HepG2 (cell line): ENCODE results near the gene SCAF8. TPM values are rescaled to one million over a fixed set of nuclear protein-coding genes. Genes with fewer than 3 reads are reported as not detected.

Experiments
- HIVEP1 ChIP-seq: sonication (generic); formaldehyde crosslinking; IDR thresholded peaks from 2 replicates; pipeline ENCODE4 v1.4.0; 2020; ENCODE audit warnings: mild to moderate bottlenecking, missing genetic modification reagents
- NFKBIZ ChIP-seq: IDR thresholded peaks from 2 replicates; pipeline ENCODE4 v1.6.1; 2018; ENCODE audit warnings: missing genetic modification reagents, missing compliant biosample characterization
- PRPF4 ChIP-seq: fragments of 200-400 bp; formaldehyde crosslinking; IDR thresholded peaks from 2 replicates; pipeline ENCODE4 v1.6.1; 2016; ENCODE audit warnings: low read length, low read depth; ENCODE audit not compliant: poor library complexity, severe bottlenecking
- RAD21 ChIP-seq: fragments of 450-650 bp; formaldehyde crosslinking; IDR thresholded peaks from 2 replicates; pipeline ENCODE4 v1.5.0; 2020; ENCODE audit warnings: mild to moderate bottlenecking
- RBFOX2 ChIP-seq: fragments of 200-400 bp; formaldehyde crosslinking; IDR thresholded peaks from 2 replicates; pipeline ENCODE4 v1.6.1; 2017; ENCODE audit warnings: low read depth, mild to moderate bottlenecking, low read length
- XBP1 ChIP-seq: sonication (generic); formaldehyde crosslinking; IDR thresholded peaks from 2 replicates; pipeline ENCODE4 v1.5.0; 2020; ENCODE audit warnings: missing genetic modification reagents
- ZNF205 ChIP-seq: IDR thresholded peaks from 2 replicates; pipeline ENCODE4 v1.6.1; 2018; ENCODE audit warnings: missing biosample characterization, missing genetic modification reagents
- ZNF569 ChIP-seq: sonication (generic); formaldehyde crosslinking; IDR thresholded peaks from 2 replicates; pipeline ENCODE4 v1.5.0; 2020; ENCODE audit warnings: mild to moderate bottlenecking, missing genetic modification reagents, moderate library complexity, borderline replicate concordance
- ZNF790 ChIP-seq: sonication (generic); formaldehyde crosslinking; IDR thresholded peaks from 2 replicates; pipeline ENCODE4 v1.8.0; 2022; ENCODE audit warnings: missing genetic modification reagents, mild to moderate bottlenecking, borderline replicate concordance
- polyA plus RNA-seq, 8 experiments: library from polyadenylated mRNA; depleted of rRNA in 3 of 8; stranded (reverse) in 7 of 8; unstranded in 1 of 8; fragments of >200 nt; fragmentation: Illumina TruSeq in 4 of 8; extraction: Trizol in 4 of 8; gene quantifications; 2 replicates each; pipeline versions ENCODE4 v1.2.1 to v1.2.3, GENCODE V29; 2011 to 2016; ENCODE audit warnings: low read depth in 4 of 8, missing spikeins in 1 of 8, mixed read lengths in 1 of 8; ENCODE audit not compliant: insufficient read depth in 1 of 8
- total RNA-seq, 5 experiments: library from RNA; depleted of rRNA; stranded (reverse); fragments of >200 nt; fragmentation: Illumina TruSeq; extraction: Trizol; gene quantifications; 2 replicates each; pipeline ENCODE4 v1.2.3, GENCODE V29; 2016; ENCODE audit warnings: low read depth in 1 of 5
- TF ChIP-seq, protein P1 (sequence below): sonication (generic); formaldehyde crosslinking; IDR thresholded peaks from 2 replicates; pipeline ENCODE4 v1.4.0; 2020; ENCODE audit warnings: mild to moderate bottlenecking, missing genetic modification reagents
- TF ChIP-seq, protein P2 (sequence below): sonication (generic); formaldehyde crosslinking; IDR thresholded peaks from 2 replicates; pipeline ENCODE4 v1.5.0; 2020; ENCODE audit warnings: mild to moderate bottlenecking, missing genetic modification reagents, moderate library complexity
- TF ChIP-seq, protein P3 (sequence below): sonication (generic); formaldehyde crosslinking; IDR thresholded peaks from 2 replicates; pipeline ENCODE4 v1.8.1; 2023; ENCODE audit warnings: mild to moderate bottlenecking, missing genetic modification reagents
- TF ChIP-seq, protein P4 (sequence below): sonication (generic); formaldehyde crosslinking; IDR thresholded peaks from 2 replicates; pipeline ENCODE4 v1.5.0; 2020; ENCODE audit warnings: missing genetic modification reagents, mild to moderate bottlenecking, borderline replicate concordance
- TF ChIP-seq, protein P5 (sequence below): IDR thresholded peaks from 2 replicates; pipeline ENCODE4 v1.6.1; 2016; ENCODE audit warnings: low read depth, control low read depth
- TF ChIP-seq, protein P6 (sequence below): sonication (generic); formaldehyde crosslinking; IDR thresholded peaks from 2 replicates; pipeline ENCODE4 v1.8.1; 2023; ENCODE audit warnings: mild to moderate bottlenecking, missing genetic modification reagents
- TF ChIP-seq, protein P7 (sequence below): IDR thresholded peaks from 2 replicates; pipeline ENCODE4 v1.6.1; 2016; ENCODE audit warnings: mild to moderate bottlenecking, missing biosample characterization, missing genetic modification reagents
- TF ChIP-seq, protein P8 (sequence below): sonication (generic); formaldehyde crosslinking; IDR thresholded peaks from 2 replicates; pipeline ENCODE4 v1.5.1; 2020; ENCODE audit warnings: mild to moderate bottlenecking, moderate library complexity, missing genetic modification reagents

SCAF8 gene
- total and polyA plus RNA-seq, 2 of the 13 experiments (the other 11 are each of a cell fraction or from before 2014, with no cell fraction given): 15.3 to 40.8 TPM

DNA sequence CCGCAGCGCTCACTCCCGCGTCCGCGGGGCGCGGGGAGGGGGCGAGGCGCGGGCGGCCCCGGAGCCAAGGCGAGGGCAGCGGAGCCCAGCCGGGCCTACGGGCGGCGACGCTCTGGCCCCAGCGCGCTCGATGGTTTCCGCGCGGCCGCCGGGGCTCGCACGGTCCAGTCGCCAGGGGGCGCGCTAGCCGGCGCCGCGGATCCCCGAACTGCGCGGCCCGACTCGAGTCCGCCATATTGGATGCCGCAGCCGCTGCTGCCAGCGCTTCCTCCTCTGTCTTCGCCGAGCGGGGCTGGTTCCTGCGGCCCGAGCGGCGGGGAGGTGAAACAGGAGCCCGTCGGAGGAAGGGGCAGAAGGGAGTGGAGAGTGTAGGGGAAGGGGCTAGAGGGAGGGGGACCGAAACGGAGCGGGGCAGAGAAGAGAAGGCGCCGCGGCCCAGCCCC lies at the start of gene SCAF8 (continued):
- TF ChIP-seq HIVEP1 (no peak; the same call in 1 of the 2 replicates), ZNF205 (CRISPR knock-in tag) (no peak), PRPF4 (no peak), XBP1 (CRISPR knock-in tag) (no peak), ZNF569 (no peak), RBFOX2 (peak; percentile 92), NFKBIZ (no peak), RAD21 (peak; percentile 88), ZNF790 (CRISPR knock-in tag) (no peak)
- TF ChIP-seq, protein P1, sequence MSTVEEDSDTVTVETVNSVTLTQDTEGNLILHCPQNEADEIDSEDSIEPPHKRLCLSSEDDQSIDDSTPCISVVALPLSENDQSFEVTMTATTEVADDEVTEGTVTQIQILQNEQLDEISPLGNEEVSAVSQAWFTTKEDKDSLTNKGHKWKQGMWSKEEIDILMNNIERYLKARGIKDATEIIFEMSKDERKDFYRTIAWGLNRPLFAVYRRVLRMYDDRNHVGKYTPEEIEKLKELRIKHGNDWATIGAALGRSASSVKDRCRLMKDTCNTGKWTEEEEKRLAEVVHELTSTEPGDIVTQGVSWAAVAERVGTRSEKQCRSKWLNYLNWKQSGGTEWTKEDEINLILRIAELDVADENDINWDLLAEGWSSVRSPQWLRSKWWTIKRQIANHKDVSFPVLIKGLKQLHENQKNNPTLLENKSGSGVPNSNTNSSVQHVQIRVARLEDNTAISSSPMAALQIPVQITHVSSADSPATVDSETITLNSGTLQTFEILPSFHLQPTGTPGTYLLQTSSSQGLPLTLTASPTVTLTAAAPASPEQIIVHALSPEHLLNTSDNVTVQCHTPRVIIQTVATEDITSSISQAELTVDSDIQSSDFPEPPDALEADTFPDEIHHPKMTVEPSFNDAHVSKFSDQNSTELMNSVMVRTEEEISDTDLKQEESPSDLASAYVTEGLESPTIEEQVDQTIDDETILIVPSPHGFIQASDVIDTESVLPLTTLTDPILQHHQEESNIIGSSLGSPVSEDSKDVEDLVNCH: no peak
- TF ChIP-seq, protein P2, sequence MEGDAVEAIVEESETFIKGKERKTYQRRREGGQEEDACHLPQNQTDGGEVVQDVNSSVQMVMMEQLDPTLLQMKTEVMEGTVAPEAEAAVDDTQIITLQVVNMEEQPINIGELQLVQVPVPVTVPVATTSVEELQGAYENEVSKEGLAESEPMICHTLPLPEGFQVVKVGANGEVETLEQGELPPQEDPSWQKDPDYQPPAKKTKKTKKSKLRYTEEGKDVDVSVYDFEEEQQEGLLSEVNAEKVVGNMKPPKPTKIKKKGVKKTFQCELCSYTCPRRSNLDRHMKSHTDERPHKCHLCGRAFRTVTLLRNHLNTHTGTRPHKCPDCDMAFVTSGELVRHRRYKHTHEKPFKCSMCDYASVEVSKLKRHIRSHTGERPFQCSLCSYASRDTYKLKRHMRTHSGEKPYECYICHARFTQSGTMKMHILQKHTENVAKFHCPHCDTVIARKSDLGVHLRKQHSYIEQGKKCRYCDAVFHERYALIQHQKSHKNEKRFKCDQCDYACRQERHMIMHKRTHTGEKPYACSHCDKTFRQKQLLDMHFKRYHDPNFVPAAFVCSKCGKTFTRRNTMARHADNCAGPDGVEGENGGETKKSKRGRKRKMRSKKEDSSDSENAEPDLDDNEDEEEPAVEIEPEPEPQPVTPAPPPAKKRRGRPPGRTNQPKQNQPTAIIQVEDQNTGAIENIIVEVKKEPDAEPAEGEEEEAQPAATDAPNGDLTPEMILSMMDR (CRISPR knock-in tag): peak; percentile 86
- TF ChIP-seq, protein P3, sequence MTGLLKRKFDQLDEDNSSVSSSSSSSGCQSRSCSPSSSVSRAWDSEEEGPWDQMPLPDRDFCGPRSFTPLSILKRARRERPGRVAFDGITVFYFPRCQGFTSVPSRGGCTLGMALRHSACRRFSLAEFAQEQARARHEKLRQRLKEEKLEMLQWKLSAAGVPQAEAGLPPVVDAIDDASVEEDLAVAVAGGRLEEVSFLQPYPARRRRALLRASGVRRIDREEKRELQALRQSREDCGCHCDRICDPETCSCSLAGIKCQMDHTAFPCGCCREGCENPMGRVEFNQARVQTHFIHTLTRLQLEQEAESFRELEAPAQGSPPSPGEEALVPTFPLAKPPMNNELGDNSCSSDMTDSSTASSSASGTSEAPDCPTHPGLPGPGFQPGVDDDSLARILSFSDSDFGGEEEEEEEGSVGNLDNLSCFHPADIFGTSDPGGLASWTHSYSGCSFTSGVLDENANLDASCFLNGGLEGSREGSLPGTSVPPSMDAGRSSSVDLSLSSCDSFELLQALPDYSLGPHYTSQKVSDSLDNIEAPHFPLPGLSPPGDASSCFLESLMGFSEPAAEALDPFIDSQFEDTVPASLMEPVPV (CRISPR knock-in tag): 0 out of 2 replicates have a peak, but pooled peaks have one; percentile 24
- TF ChIP-seq, protein P4, sequence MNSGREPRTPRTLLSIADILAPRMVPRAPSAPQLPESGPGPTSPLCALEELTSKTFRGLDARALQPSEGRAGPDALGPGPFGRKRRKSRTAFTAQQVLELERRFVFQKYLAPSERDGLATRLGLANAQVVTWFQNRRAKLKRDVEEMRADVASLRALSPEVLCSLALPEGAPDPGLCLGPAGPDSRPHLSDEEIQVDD: peak; percentile 28; the same call in 1 of the 2 replicates
- TF ChIP-seq, protein P5, sequence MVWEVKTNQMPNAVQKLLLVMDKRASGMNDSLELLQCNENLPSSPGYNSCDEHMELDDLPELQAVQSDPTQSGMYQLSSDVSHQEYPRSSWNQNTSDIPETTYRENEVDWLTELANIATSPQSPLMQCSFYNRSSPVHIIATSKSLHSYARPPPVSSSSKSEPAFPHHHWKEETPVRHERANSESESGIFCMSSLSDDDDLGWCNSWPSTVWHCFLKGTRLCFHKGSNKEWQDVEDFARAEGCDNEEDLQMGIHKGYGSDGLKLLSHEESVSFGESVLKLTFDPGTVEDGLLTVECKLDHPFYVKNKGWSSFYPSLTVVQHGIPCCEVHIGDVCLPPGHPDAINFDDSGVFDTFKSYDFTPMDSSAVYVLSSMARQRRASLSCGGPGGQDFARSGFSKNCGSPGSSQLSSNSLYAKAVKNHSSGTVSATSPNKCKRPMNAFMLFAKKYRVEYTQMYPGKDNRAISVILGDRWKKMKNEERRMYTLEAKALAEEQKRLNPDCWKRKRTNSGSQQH: 0 out of 2 replicates have a peak, but pooled peaks have one; percentile 34
- TF ChIP-seq, protein P6, sequence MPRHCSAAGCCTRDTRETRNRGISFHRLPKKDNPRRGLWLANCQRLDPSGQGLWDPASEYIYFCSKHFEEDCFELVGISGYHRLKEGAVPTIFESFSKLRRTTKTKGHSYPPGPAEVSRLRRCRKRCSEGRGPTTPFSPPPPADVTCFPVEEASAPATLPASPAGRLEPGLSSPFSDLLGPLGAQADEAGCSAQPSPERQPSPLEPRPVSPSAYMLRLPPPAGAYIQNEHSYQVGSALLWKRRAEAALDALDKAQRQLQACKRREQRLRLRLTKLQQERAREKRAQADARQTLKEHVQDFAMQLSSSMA: no peak
- TF ChIP-seq, protein P7, sequence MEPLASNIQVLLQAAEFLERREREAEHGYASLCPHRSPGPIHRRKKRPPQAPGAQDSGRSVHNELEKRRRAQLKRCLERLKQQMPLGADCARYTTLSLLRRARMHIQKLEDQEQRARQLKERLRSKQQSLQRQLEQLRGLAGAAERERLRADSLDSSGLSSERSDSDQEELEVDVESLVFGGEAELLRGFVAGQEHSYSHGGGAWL: no peak; the same call in none of the 2 replicates
- TF ChIP-seq, protein P8, sequence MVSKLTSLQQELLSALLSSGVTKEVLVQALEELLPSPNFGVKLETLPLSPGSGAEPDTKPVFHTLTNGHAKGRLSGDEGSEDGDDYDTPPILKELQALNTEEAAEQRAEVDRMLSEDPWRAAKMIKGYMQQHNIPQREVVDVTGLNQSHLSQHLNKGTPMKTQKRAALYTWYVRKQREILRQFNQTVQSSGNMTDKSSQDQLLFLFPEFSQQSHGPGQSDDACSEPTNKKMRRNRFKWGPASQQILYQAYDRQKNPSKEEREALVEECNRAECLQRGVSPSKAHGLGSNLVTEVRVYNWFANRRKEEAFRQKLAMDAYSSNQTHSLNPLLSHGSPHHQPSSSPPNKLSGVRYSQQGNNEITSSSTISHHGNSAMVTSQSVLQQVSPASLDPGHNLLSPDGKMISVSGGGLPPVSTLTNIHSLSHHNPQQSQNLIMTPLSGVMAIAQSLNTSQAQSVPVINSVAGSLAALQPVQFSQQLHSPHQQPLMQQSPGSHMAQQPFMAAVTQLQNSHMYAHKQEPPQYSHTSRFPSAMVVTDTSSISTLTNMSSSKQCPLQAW (CRISPR knock-in tag): 0 out of 2 replicates have a peak, but pooled peaks have one; percentile 48
